GM11168 (cell line): ENCODE results near the gene HOXD13.

ENCODE experiments used
- in situ Hi-C: fragments of 300-500 bp; cut with MboI; formaldehyde crosslinking; loops from one replicate; pipeline ENCODE4 v1.12.0; 2022; ENCODE audit warnings: low sequenced_read_pairs; ENCODE audit not compliant: unreplicated experiment

HOXD13 gene

DNA sequence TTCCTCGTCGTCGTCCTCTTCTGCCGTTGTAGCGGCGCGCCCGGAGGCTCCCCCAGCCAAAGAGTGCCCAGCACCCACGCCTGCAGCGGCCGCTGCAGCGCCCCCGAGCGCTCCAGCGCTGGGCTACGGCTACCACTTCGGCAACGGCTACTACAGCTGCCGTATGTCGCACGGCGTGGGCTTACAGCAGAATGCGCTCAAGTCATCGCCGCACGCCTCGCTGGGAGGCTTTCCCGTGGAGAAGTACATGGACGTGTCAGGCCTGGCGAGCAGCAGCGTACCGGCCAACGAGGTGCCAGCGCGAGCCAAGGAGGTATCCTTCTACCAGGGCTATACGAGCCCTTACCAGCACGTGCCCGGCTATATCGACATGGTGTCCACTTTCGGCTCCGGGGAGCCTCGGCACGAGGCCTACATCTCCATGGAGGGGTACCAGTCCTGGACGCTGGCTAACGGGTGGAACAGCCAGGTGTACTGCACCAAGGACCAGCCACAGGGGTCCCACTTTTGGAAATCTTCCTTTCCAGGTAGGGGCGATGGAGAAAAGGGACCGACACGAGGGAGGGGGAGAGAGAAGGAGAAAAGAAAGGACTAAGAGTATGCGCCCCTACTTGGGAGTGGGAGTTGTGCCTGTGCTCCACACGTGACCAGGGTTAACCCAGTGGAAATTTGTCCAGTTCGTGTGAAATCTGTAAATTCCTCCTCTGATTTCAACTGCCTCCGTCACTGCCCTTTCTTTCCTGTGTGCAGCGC is 800 bp downstream of the HOXD13 start:
- in situ Hi-C loops: no loop called here

DNA sequence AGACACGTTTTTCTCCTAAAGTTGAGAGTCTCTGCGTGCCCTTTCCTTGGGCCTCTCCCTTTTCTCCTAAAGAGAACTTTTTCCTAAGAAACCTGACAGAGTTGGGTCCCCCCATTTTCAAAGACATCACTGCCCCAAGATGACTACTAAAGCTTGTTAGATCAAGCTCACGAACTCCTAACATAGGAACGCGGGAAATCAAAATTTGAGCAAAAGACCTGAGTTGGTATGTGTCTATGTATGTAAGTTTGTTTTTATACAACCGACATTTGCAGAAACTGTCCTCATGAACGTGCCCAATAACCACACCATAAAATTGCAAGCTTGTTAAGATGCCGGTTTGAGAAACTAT is 1.4 kb downstream of the HOXD13 start:
- in situ Hi-C loops: no loop called here

DNA sequence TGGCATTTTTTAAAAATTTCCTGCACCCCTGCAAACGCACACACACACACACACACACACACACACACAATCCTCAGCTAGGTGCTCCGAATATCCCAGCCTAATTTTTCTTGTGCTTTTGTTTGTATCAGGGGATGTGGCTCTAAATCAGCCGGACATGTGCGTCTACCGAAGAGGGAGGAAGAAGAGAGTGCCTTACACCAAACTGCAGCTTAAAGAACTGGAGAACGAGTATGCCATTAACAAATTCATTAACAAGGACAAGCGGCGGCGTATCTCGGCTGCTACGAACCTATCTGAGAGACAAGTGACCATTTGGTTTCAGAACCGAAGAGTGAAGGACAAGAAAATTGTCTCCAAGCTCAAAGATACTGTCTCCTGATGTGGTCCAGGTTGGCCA is 1.8 kb downstream of the HOXD13 start:
- in situ Hi-C loops: no loop called here

DNA sequence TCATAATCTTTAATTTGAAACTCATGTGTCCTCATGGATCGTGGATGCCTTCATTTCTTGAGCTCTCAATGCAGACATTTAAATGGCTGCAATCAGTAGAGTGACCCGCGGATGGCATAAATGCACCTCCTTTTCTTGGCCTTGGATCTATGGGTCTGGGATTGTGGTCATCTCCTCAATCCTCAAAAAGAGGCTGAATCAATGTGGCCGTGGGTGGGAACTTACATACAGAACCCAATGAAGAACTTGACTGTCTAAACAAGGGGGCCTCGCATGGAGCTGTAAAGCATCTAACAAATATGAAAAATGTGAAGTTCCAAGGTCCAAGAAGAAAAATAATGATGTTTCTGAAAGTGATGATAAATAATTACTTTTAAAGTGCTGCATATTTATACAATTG is 2.9 kb downstream of the HOXD13 start:
- in situ Hi-C loops: loop anchor here (5.0 kb wide), 1 partner anchor 418 kb away; no protein-coding TSS in a partner anchor

DNA sequence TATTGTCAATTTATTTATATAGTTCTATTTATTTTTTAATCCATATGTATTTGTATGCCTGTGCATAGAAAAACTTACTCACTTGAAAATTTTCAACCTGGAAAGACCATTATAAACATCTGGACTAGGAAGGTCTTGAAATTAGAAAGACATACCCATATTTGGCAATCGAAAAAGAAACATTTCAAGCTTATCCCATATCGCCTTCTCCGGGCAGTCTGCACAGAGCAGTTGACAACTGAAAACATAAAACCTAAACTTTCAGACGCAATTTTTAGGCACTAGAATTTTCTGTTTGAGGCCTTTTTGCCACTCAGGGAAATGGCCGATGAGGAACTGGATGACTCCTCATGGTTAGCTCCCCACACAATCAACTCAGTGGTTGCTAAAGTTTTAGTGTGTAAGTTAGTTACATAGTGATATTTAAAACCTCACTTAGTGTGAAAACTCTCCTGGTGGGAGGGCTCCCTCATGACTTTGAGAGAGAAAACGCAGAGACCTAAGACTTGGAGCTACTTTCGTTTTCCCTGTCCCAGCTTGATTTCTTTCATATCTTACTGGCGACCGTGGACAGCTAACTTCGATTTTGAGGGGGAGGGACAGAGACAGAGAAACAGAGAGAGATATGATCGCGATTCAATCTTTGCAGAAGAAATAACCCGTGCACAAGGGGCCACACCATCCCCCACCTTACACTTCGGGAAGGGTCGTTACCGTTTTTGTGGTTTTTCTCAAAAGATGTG is 3.9 kb downstream of the HOXD13 start:
- in situ Hi-C loops: loop anchor here (5.0 kb wide), 1 partner anchor 419 kb away; no protein-coding TSS in a partner anchor

DNA sequence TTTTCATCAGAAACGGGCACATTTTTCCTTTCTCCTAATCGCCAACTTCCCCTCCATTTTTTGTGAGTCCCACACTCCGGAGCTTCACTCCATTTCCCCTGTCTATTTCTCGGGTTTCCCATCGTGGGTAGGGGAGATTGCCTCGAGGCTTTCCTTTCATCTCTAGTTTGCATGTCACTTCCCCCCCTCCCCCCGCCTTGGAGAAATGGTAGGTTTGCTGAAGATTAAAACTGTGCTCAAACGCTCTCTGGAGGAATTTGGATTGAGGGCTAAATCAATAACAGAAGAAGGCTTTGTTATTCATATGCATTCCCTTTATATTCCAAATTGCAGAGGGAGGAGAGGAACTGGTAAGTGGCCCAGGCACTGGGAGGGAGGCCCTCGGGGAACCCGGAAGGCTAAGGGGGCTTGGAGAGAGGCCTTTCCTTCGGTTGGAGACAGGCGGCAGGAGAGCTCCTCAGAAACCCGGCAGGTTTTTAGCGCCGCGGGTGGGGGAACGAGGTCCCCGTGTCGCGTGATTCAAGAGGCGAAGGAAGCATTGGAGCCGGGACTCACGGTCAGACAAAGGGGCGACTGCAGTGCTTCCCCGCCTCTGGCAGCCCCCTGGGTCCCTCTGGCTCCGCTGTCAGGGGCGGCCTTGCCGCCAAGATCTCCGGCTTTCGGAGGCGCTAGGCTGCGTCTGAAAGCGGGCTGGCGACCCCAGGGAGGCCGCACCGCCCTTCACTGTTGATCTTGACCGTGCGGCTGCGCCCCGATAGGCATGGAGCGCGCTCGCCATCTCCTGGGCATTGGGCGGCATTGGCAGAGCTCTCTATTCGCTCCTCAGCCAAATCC is 4.7 kb downstream of the HOXD13 start:
- in situ Hi-C loops: loop anchor here (5.0 kb wide), 1 partner anchor 420 kb away; no protein-coding TSS in a partner anchor

DNA sequence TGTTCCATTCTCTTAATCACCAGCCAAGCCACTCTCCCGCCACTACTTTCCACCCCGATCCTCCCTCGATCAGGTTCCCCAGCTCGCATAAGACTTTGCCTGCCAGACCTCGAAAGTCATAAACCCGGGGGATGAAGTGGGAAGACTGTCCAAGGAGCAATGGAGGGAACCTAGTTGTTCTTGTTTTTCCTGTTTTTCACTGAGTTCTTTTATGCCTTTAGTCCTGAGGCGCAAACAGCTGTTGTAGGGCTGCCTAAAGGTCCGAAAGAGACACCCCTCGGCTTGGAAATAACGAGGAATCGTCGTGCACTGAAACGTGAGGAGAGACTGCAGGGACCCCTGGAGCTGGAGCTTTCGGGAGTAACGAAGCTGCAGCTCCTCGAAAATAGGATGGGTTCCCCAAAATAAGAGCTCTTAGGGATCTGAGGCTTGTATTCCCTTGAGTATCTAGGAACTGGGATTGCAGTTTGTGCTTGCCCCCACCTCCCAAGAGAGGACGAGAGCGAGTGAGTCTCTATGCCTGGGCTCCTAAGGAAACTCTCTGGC is 5.4 kb downstream of the HOXD13 start:
- in situ Hi-C loops: loop anchor here (5.0 kb wide), 1 partner anchor 421 kb away; no protein-coding TSS in a partner anchor

DNA sequence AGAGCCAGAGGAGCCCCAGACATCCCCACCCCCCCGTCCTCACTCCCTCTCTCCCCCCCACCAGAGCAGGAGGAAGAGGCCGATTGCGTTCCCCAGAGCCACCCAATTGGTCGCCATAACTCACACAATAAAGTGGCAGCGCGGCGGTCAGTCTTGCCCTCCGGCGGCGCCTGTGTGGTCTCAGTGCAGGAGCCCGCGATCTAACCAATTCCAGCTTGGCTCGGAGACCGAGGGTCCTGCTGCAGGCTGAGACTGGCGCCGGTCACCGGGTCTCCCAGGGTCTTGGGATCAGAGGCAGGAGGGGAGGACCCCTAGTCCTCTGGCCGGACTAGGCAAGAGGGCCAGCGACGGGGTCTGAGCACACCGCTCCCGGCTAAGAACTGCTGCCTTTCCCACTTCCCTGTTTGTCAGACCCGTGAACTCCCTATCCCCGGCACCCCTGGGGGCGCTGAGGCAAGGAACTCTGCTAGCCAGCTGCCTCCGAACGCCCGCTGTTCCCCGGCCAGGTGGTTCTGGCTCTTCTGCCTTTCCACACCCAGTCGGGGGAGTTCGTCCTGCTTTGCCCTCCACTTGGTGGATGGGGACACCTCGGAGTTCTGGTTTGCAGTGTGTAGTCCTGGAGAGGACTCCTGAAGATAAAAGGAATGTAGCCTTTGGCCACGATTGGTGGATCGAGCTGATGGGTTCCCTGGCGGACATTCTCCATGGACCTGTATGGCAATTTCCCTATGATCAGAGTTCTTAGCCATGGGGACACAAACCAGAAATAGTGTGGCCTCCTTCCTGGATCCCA is 6.0 kb downstream of the HOXD13 start:
- in situ Hi-C loops: loop anchor here (5.0 kb wide), 1 partner anchor 421 kb away; no protein-coding TSS in a partner anchor

DNA sequence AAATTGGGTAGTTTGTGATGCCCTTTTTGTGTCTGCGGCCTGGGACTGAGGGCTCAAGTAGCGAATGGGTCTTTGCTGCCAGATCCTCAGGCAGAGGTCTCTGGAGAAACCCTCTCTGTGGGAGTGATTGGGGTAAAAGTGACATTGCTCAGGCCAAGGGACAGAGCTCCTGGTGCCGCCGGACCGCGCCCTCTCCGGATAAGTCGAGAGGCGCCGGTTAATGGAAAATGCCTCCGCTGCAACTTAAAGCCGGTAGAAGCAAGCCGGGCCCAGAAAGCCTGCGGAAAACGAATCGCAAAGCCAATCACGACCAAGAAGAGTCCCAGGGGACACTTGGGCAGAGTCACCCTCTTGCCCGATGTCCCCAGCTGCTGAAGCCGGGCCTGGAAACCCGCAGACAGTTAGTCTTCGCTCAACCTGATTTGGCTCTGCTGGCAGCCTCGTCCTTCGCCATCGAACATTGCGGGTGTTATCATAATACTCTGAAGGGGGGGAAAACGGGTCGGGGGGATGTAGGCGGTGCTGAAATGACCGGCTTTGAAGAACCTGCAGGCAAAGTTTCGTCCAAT is 6.7 kb downstream of the HOXD13 start:
- in situ Hi-C loops: loop anchor here (5.0 kb wide), 1 partner anchor 422 kb away; no protein-coding TSS in a partner anchor

DNA sequence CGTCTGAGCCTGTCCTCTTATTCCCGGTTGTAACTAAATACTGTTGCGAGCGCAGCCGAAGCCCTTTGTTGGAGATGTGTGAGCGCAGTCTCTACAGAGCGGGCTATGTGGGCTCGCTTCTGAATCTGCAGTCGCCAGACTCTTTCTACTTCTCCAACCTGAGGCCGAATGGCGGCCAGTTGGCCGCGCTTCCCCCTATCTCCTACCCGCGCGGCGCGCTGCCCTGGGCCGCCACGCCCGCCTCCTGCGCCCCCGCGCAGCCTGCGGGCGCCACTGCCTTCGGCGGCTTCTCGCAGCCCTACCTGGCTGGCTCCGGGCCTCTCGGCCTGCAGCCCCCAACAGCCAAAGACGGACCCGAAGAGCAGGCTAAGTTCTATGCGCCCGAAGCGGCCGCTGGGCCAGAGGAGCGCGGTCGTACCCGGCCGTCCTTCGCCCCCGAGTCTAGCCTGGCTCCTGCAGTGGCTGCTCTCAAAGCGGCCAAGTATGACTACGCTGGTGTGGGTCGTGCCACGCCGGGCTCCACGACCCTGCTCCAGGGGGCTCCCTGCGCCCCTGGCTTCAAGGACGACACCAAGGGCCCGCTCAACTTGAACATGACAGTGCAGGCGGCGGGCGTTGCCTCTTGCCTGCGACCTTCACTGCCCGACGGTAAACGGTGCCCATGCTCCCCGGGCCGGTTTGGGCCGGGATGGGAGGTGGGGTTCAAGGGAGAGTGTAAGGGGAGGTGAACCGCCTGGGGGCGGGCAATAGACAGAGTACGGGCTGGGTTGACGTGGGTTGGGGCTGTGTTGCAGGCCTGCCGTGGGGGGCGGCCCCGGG is 7.4 kb downstream of the HOXD13 start, which contains the start of gene HOXD12:
TSS of gene HOXD12 (plus strand) at position 68 of the 819 bp plus-strand sequence. CDS start at position 75, 7 bp downstream.
- in situ Hi-C loops: loop anchor here (5.0 kb wide), 1 partner anchor 423 kb away; no protein-coding TSS in a partner anchor

DNA sequence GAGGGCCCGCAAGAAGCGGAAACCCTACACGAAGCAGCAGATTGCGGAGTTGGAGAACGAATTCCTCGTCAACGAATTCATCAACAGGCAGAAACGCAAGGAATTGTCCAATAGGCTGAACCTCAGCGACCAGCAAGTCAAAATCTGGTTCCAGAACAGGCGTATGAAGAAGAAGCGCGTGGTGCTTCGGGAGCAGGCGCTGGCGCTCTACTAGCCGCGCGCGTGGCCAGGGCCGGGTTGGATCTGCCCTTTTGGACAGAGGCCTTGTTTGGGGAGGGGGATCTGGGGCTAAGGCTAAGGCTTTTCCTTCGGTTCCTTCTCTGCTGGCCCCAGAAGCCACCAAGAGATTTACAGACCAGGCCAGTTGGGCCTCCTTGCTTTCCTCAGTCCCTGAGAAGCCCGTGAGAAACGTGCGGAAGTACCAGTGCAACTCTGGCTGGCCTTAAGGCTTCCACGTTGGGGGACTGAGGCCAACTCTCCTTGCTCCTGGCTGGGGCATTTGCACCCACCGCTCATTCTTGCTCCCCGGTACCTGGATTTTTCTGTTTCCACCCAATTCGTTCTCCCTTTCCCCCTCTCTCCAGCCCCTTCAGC is 8.1 kb downstream of the HOXD13 start:
- in situ Hi-C loops: no loop called here

DNA sequence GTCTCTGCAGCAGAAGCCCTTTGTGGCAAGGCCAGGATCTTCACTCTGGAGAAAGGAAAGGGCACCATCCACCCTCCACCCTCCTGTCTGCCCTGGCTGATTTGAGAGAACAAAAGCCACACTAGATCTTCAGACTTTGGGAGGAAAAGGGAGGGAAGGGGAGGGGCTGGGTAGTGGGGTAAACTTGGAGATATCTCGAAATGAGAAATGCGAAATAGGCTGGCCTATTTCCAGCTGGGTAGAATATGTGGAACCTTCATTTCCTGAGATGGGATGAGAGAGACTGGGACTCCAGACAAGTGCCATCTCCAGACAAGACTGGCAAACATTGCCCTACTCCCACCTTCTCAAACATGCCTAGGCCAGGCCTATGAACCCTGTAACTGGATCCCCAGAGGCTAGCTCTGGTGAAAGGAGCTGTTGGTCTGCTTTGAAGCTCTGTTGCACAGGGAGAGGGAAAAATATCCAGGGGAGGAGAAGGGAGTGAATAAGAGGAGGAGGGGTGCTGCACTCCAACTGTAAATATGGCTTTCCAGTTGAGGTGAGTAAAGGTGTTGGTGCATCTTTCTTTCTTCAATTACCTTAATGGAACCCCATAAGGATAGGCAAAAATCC is 8.8 kb downstream of the HOXD13 start:
- in situ Hi-C loops: no loop called here

DNA sequence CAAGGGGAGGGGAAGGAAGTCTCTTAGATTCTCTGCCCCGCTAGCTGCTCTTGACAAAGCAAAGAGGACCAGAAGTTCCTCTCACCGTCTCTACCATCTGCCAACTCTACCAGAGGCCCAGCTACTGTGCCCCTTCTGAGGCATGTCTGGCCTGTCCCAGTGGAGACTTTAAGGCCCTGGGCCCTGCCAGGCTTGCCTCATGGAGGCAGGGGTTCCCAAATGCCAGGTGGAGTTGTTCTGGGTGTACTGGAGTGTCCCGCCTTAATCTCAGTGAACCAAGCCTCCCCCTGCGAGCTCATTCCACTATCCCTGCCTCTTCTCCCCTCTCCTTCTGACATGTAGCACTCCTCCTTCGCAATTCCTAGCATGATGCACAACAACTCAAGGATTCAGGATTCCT is 9.3 kb downstream of the HOXD13 start:
- in situ Hi-C loops: no loop called here

DNA sequence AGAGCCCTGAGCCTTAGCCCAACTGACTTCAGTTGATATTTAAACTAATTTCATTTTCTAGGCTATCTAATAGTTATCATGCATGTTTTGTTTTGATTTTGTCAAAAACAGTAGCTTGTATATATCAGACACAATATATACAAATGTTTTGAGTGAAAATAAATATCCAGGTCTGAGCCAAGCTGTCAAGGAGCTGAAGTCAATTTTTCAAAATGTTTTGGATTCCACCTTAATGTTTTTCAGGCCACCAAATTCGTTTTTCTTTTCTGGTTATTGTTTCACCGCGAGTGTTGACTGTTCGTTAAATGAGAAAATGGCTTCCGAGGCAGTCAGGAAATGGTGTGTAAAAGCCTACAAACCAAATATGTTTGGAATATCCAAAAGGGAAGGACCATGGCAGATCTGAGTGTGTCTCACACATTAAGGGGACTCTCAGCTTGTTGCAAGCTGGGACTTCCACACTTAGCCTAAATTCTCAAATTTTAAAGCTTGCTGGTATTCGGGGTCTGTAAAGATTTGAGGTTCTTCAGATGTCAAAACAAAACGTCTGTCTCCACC is 9.9 kb downstream of the HOXD13 start:
- in situ Hi-C loops: no loop called here

DNA sequence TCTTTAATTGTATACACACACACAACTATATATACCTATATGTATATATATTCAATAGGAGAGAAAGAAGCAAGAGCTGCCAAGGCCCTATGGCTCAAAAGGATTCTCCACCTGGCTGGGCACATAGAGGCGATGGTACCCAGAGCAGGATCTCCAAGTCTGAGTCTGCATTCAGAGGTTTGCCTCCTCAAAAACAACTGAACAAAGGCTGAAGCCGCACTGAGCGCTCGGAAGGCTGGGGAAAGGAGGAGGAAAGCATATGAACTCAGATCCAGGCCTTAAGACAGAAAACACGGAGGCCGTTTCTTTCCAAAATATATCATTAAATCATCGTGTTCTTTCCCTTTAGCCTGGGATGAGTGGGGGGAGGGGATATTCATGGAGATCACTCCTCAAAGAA is 10.7 kb downstream of the HOXD13 start:
- in situ Hi-C loops: no loop called here

DNA sequence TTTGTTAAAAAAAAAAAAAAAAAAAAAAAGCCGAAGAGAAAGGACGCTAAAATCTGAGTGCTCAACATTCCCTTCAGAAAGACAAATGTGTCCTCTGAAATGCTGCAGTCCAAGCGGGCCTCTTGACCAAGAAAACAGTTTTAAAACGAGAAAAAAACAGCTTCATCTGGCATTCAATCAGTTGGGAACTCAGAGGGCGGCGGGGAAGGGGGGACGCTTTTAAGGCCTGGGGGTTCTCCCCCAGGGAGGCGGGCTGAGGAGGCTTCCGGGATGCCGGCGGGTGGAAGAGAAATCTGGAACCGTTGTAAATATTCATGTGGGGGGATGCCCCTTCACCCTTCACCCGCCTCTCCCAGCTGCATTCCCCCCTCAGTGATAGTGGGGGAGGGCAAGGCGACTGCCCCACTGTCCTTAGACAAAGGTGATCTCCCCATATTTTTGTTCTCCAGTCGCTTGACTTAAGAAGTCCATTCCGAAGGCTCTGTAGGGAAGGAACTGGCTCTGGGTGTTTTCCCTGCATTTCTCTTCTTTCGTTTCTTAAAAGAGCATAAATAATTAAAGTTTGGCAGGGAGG is 11.3 kb downstream of the HOXD13 start:
- in situ Hi-C loops: no loop called here
